NOMO-1 treated with dmso at 0.1 percent for 144 hours (cell line): ENCODE measurements around the gene PRKAG2.

Source experiments
- DNase-seq: peaks from one replicate; lab custom pipeline; 2025; ENCODE audit not compliant: unreplicated experiment; lab: John Stamatoyannopoulos, UW

The PRKAG2 gene

DNA sequence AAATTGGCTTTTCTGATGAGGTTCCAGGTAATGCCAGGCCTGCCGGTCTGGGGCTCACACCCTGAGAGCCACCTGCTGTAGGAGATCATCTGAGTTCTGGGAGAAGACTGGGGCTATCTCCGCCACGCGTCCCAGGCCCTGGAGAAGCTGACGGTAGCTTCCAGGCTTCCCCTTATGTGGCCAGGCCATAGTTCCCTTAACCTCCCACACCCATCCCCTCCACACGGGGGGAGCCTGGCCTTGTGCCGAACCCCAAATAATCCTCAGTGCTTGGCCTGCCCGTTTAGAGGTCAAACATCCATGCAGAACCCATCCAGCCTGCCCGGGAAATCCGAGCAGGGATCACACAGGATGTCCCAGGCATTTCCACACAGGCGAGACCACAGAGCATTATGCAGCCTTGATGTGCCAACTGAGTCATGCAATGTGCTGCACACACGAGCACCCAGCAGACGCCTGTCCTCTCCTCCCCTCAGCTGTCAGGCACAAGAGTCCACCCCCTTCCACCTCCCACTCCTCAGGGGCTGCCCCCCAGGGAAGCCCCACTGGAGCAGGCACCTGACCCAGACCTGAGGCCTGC, 176.2 kb downstream of the PRKAG2 start:
- DNase-seq = no peak

DNA sequence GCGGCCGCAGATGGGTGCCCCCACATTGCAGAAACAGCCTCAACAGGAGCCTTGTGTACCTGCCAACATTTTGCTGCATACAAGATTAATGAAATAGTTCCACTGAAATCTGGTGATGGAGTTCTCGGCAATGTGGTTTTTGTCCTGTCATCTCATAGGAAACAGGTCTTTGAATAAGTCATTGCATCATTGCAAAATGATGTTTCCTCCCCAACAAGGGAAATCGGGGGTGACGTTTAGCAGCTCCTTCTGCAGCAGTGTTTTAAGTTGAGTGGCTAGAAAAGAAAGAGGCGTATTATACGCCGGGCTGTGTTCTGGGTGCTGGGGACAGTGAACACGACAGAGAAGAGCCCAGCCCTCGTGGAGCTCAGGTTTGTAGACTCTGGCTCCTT, 177.0 kb downstream of the PRKAG2 start:
- DNase-seq = no peak

- DNase-seq = no peak
Observed at GRCh38 chr7:151699147-151699927, 177.6 kb downstream of the PRKAG2 start.

- DNase-seq = no peak
Observed at GRCh38 chr7:151697942-151698341, 179.0 kb downstream of the PRKAG2 start.

DNA sequence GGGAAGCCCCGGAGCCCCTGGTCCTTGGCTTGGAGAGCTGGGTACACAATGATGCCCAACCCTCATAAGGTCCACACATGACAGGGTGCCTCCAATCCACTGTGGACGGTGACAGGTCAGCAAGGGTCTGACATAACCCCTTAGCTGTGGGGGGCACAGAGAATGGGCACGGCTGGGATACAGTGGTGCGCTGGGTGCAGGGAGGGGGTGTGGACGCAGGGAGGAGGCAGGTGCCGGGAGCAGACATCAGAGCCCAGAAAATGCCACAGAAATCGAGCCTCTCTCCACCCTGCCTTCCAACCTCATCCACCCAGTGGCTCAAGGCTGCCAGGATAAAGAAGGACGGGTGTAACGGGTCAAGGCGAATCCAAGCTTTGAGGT, 179.4 kb downstream of the PRKAG2 start:
- DNase-seq = no peak

- DNase-seq = no peak
Observed at GRCh38 chr7:151696721-151697514, 180.0 kb downstream of the PRKAG2 start.

DNA sequence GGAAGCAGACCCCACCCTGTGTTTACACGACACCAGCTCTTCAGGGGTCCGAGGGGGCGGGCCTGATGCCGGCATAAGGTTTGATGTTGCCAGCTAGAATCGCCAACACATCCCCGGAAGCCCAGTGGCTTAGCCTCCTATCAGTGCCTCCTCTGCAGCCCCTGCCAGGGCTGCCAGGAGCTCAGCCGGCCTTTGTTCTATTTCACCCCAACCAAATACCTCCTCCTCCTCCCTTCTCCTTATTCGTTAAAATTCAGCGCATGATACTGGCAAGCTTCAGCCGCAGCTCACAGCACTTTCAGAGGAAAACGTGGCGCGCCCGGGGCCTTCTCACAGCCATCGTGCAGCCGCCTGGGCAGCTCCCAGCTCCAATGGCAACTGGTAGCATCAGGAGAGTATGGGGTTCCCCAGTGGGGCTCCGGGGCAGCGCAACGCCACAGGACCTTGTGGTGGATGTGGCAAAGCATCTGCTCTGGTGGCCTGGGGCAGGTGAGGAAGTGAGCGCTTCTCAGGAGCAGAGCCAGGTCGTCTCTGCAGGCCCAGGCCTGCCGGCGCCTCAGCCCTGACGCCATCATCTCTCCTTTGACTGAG, 180.9 kb downstream of the PRKAG2 start:
- DNase-seq = no peak

DNA sequence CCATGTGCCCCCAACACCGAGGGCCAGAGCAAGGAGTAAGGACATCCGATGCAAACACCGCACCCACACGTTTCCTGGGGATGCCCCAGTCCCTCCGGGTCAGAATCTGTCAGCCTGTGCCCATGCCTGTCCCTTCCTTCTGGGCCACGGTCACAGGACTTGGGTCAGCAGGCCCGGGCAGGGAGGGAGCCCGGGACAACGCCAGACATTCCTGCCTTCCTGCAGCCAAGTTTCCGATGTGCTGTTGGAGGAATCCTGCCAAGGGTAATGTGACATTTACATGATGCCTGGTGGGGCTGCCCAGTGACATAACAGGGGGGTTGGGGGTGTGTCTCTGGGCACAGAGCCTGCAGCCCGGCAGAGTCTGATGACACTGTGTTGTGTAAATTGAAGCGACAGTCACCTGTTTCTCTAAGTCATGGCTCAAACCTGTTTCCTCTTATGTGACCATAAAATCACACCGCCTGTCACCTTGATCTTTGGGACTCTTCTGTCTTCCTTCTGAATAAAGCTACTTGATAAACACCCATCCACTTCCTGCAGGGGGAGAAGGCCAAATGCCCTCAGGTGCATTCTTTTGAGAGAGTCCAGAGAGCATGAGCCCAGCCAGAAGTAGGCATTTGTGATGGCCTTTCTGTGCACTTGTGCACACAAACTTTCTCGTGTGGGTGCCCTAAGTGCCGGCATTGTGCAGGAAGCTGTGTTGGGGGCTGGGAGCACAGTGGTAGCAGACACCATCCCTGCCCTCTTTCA, 181.9 kb downstream of the PRKAG2 start:
- no peak for DNase-seq

DNA sequence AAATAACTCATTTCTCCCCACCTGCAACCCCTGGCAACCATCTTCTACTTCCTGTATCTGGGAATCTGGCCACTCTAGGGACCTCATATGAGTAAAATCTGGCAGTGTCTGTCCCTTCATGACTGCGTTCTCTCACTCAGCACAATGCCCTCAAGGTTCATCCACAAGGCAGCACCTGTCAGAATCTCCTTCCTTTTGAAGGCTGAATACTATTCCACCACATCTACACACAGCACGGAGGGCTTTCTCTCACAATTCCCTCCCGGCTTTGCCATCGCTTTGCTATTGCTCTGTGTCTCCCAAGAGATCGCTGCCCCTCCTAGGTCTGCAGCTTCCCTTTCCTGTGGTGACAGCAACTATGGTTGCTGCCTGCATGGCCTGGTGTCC, 182.5 kb downstream of the PRKAG2 start:
- DNase-seq = no peak

GRCh38 chr7:151693140-151693539, 183.8 kb downstream of the PRKAG2 start:
- DNase-seq = no peak

GRCh38 chr7:151692721-151693120, 184.2 kb downstream of the PRKAG2 start:
- no peak for DNase-seq

GRCh38 chr7:151691449-151691848, 185.5 kb downstream of the PRKAG2 start:
- DNase-seq = no peak

- DNase-seq = no peak
Observed at GRCh38 chr7:151690606-151691005, 186.3 kb downstream of the PRKAG2 start.

- DNase-seq = no peak
Observed at GRCh38 chr7:151689196-151689971, 187.5 kb downstream of the PRKAG2 start.

DNA sequence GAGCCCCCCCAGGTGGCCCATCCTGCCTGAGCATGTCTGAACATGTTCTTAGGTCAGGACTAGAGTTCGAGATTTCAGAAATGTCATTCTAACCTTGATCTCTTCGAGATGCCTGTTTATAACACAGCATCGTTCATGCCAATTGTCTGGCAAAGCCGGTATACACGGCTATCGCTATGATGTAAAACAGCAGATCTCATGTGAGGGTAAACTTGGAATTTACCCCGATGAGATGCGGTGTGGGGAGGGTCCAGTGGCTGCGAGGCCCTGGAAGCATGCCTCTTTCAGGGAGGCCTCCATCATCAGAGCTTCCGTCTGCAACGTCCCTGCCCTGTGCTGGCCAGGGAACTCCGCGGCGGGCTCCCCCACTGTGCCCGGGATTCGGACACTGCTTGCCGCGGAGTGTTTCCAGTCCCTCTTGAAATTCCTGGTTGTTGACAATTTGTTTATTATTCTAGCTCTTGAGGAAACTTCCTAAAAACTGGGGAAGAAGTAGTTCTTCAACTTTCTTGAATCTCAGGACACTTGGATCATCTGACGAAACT, 188.6 kb downstream of the PRKAG2 start:
- DNase-seq = no peak

DNA sequence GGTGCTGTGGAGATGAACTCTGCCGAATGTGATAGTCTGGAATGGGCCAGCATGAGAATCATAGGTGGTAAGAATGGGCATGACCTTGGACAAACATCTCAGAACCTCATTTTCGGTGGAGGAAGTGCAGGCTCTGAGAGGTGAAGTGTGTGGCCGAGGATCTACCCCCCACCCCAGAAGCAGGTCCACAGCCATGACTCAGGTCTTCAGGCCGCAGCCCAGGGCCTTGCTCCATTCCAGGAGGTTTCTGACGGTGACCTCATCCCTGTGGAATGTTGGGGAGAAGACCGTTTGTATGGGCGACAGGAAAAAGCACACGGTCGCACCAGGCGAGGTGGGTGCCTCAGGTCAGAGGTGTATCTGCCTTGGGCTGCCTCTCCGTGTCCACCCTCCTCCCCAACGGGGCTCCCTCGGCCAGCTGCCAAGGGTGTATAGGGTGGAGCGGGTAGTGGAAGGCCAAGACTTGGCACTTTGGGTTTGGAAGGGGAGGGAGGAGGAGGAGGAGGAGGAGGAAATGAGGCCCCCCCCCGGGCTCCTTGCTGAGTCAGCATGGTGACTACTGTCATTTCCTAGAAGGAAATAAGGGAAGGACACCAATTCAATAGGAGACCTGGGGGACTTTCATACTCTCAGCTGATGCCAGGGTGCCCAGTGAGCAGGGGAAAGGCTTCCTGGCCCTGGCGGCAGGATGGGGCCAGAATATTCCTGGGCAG, 189.2 kb downstream of the PRKAG2 start:
- DNase-seq = no peak

- no peak for DNase-seq
Observed at GRCh38 chr7:151686826-151687225, 190.1 kb downstream of the PRKAG2 start.

DNA sequence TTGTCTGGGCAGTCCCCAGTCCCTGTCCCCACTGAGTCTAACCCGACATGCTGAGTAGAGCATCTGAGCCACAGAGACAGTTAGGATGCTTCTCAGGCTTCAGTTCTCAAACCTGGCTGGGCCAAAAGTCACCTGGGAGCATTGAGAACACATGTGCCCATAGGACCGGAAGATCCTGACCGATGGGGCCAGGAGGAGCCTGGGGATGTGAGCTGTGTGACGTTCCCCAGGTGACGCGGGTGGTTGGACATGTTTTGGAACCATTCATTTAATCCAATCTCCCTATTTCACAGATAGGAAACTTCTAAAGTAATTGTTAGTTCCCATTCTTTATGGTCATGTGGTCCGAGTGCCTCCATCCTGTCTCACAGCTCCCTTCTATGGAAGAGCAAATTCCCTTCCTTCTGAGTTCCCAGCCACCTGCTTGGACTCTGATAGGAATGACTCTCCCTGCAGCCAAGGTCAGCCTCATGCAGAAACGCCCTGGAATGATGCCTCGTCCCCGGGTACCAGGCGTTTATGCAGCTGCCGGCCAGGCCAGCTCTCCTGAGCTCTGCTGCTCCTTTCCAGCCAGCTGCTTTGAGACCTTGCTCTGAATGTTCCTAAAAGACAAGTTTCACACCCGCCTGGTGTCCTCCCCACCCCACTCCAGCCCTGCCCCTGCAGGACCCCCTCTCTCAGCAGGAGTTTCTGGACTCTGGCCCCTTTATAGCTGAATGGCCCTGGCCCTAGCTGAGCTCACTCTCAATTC, 190.7 kb downstream of the PRKAG2 start:
- no peak for DNase-seq
